A673 (cell line): ENCODE data around the gene CD28. TPM values are rescaled to one million over a fixed set of nuclear protein-coding genes. Genes with fewer than 3 reads are reported as not detected.

Experiments
- BruUV-seq: library from RNA; stranded (reverse); fragments of 400-500 nt; replicated peaks from 2 replicates; lab custom pipeline; 2021; lab: Mats Ljungman, UMichigan
- CTCF ChIA-PET: fragments of 300-600 bp; sonication (Branson Sonifier 250); formaldehyde crosslinking; loops from one replicate; lab custom pipeline; 2022; ENCODE audit warnings: antibody characterized with exemption; lab: Charles Lee
- POLR2A ChIA-PET: fragments of 300-600 bp; sonication (Branson Sonifier 250); formaldehyde crosslinking; loops from one replicate; lab custom pipeline; 2022; ENCODE audit warnings: antibody characterized with exemption; ENCODE audit not compliant: low non-redundant PET; lab: Charles Lee
- DNase-seq: peaks from one replicate; pipeline ENCODE4 v3.0.0-alpha.2; 2015; ENCODE audit warnings: low spot score
- H3K27ac ChIP-seq: fragments of 200-600 bp; sonication (generic); 2 replicates; pipeline ENCODE4 v1.5.1; 2016; ENCODE audit warnings: mixed run types, low read depth, mild to moderate bottlenecking, mixed read lengths, antibody characterized with exemption, low read length; ENCODE audit not compliant: poor library complexity, severe bottlenecking
- H3K27me3 ChIP-seq: fragments of 200-600 bp; sonication (generic); replicated peaks from 2 replicates; pipeline ENCODE4 v1.6.1; 2017; ENCODE audit warnings: mixed run types, low read depth, mild to moderate bottlenecking, mixed read lengths, antibody characterized with exemption, low read length; ENCODE audit not compliant: insufficient read depth, poor library complexity
- H3K36me3 ChIP-seq: fragments of 200-600 bp; sonication (generic); 2 replicates; pipeline ENCODE4 v1.6.1; 2016; ENCODE audit warnings: mixed run types, mild to moderate bottlenecking, mixed read lengths, antibody characterized with exemption, low read length; ENCODE audit not compliant: insufficient read depth, poor library complexity, severe bottlenecking
- H3K4me1 ChIP-seq: fragments of 200-600 bp; sonication (generic); 2 replicates; pipeline ENCODE4 v1.6.1; 2017; ENCODE audit warnings: mixed run types, mild to moderate bottlenecking, mixed read lengths, antibody characterized with exemption, low read length; ENCODE audit not compliant: insufficient read depth, poor library complexity, severe bottlenecking
- H3K4me3 ChIP-seq: fragments of 200-600 bp; sonication (generic); 2 replicates; pipeline ENCODE4 v1.5.1; 2016; ENCODE audit warnings: low read depth, mixed run types, mild to moderate bottlenecking, mixed read lengths, low read length; ENCODE audit not compliant: poor library complexity, severe bottlenecking
- H3K9me3 ChIP-seq: fragments of 200-600 bp; sonication (generic); 2 replicates; pipeline ENCODE4 v1.6.1; 2016; ENCODE audit warnings: mixed run types, low read depth, mild to moderate bottlenecking, mixed read lengths, antibody characterized with exemption, low read length; ENCODE audit not compliant: poor library complexity, severe bottlenecking
- CTCF ChIP-seq: fragments of 300-800, 200-600 bp; sonication (generic); conservative IDR thresholded peaks from 2 replicates; pipeline ENCODE4 v1.5.1; 2017; ENCODE audit warnings: low read depth, mild to moderate bottlenecking, antibody characterized with exemption, low read length, moderate library complexity, mixed read lengths
- EZH2 ChIP-seq: fragments of 200-600 bp; sonication (generic); IDR thresholded peaks from 2 replicates; pipeline ENCODE4 v1.6.1; 2017; ENCODE audit warnings: borderline replicate concordance, low read depth, mild to moderate bottlenecking, mixed read lengths, antibody characterized with exemption, low read length; ENCODE audit not compliant: poor library complexity, severe bottlenecking
- intact Hi-C: fragments of 100-400 bp; cut with micrococcal nuclease; formaldehyde crosslinking; loops from one replicate; pipeline ENCODE4 v1.10.0; 2022; ENCODE audit not compliant: unreplicated experiment
- total RNA-seq: library from RNA; stranded (reverse); gene quantifications from 2 replicates; pipeline ENCODE4 v1.2.3, GENCODE V29; 2021

CD28 gene
- total RNA-seq, 1 experiment from 2014 or later = not detected

- CTCF ChIA-PET = no interaction called here
- POLR2A ChIA-PET = no interaction called here
- no peak for DNase-seq
- H3K4me3 ChIP-seq = no peak overlapping the region
- TF ChIP-seq CTCF (no peak), EZH2 (no peak)
- H3K27ac ChIP-seq = no peak overlapping the region
- no peaks in the 10 kb centered on the region for H3K36me3 ChIP-seq
- no peaks in the 10 kb centered on the region for H3K9me3 ChIP-seq
- intact Hi-C loops = no loop called here
- no peaks in the 10 kb centered on the region for H3K4me1 ChIP-seq
- no peaks in the 10 kb centered on the region for H3K27me3 ChIP-seq
- no TSS peak for BruUV-seq
These were observed 14.3 kb upstream of the CD28 start for GRCh38 chr2:203692031-203692710.

GRCh38 chr2:203693242-203693879 lies 13.1 kb upstream of the CD28 start:
- DNase-seq = no peak
- POLR2A ChIA-PET = no interaction called here
- Histone ChIP-seq H3K9me3 (no peaks in the 10 kb centered on the region), H3K4me3 (no peak overlapping the region), H3K36me3 (no peaks in the 10 kb centered on the region), H3K27ac (no peak overlapping the region), H3K4me1 (no peaks in the 10 kb centered on the region), H3K27me3 (no peaks in the 10 kb centered on the region)
- BruUV-seq = no TSS peak
- no peak for TF ChIP-seq CTCF
- no peak for TF ChIP-seq EZH2
- CTCF ChIA-PET = no interaction called here
- intact Hi-C loops = no loop called here

- no peaks in the 10 kb centered on the region for H3K4me1 ChIP-seq
- H3K27ac ChIP-seq = no peak overlapping the region
- DNase-seq = no peak
- intact Hi-C loops = no loop called here
- H3K4me3 ChIP-seq = no peak overlapping the region
- no peaks in the 10 kb centered on the region for H3K9me3 ChIP-seq
- no TSS peak for BruUV-seq
- H3K27me3 ChIP-seq = no peaks in the 10 kb centered on the region
- ChIA-PET CTCF (no interaction called here), POLR2A (no interaction called here)
- no peaks in the 10 kb centered on the region for H3K36me3 ChIP-seq
- TF ChIP-seq EZH2 = no peak
- TF ChIP-seq CTCF = no peak
These were observed 12.2 kb upstream of the CD28 start for GRCh38 chr2:203694191-203694590.
